T-cell (primary cell): ENCODE results near the gene SPTLC3. TPM values are rescaled to one million over a fixed set of nuclear protein-coding genes. Genes with fewer than 3 reads are reported as not detected.

ENCODE experiments used
- ATAC-seq, 4 experiments: fragments of 200-7000 bp in 3 of 4; fragments of 150-1000 bp in 1 of 4; cut with Tn5 transposase; replicated peaks in 1 of 4; 1 replicate in 3 of 4; 2 replicates in 1 of 4; pipeline ENCODE4 v1.10.0; 2021; ENCODE audit warnings: moderate library complexity in 3 of 4, mild to moderate bottlenecking in 2 of 4, moderate number of reproducible peaks in 1 of 4
- CTCF ChIA-PET, 2 donors: fragments of 300-600 bp; sonication (Branson Sonifier 250); formaldehyde crosslinking; loops; one replicate each; lab custom pipeline; 2022; ENCODE audit warnings: antibody characterized with exemption in 2 of 2; lab: Charles Lee
- POLR2A ChIA-PET, 2 donors: fragments of 300-600 bp; sonication (Branson Sonifier 250); formaldehyde crosslinking; loops; one replicate each; lab custom pipeline; 2022; ENCODE audit warnings: antibody characterized with exemption in 2 of 2; lab: Charles Lee
- DNase-seq, 35 experiments: peaks; one replicate each; pipeline versions ENCODE4 v3.0.0 to v3.0.0-alpha.2; 2013 to 2023
- H3K27ac ChIP-seq: one replicate; pipeline ENCODE4 v1.5.1; 2013; ENCODE audit warnings: low read length
- H3K27me3 ChIP-seq, 2 experiments: replicated peaks in 1 of 2; 1 replicate in 1 of 2; 2 replicates in 1 of 2; pipeline versions ENCODE4 v1.6.1 to v1.7.0; 2013; ENCODE audit warnings: low read length in 1 of 2, mixed read lengths in 1 of 2; ENCODE audit not compliant: control insufficient read depth in 2 of 2, insufficient read depth in 2 of 2; ENCODE audit errors: extremely low read depth in 1 of 2
- H3K36me3 ChIP-seq, 2 donors: 1 replicate in 1 of 2; 2 replicates in 1 of 2; pipeline versions ENCODE4 v1.6.1 to v1.7.0; 2013; ENCODE audit warnings: low read length in 1 of 2; ENCODE audit not compliant: control insufficient read depth in 2 of 2, insufficient read depth in 1 of 2; ENCODE audit errors: extremely low read depth in 1 of 2
- H3K4me1 ChIP-seq, 2 experiments: 1 replicate in 1 of 2; 2 replicates in 1 of 2; pipeline versions ENCODE4 v1.6.1 to v1.7.0; 2013; ENCODE audit warnings: low read length in 2 of 2, mixed read lengths in 1 of 2; ENCODE audit not compliant: insufficient read depth in 2 of 2, control insufficient read depth in 1 of 2; ENCODE audit errors: extremely low read depth in 1 of 2
- H3K4me3 ChIP-seq, 2 donors: 1 replicate in 1 of 2; 2 replicates in 1 of 2; pipeline versions ENCODE4 v1.5.1 to v1.7.0; 2013; ENCODE audit warnings: mild to moderate bottlenecking in 2 of 2, low read length in 1 of 2, moderate library complexity in 1 of 2; ENCODE audit not compliant: control insufficient read depth in 1 of 2; ENCODE audit errors: extremely low read depth in 1 of 2
- H3K9me3 ChIP-seq: 2 replicates; pipeline ENCODE4 v1.7.0; 2013
- H3K27ac Mint-ChIP-seq, 2 donors: one replicate each; pipeline ENCODE4 v1.8.0; 2020 to 2021; ENCODE audit warnings: mild to moderate bottlenecking in 2 of 2, mixed read lengths in 2 of 2
- H3K27me3 Mint-ChIP-seq, 2 donors: one replicate each; pipeline ENCODE4 v1.8.0; 2021 to 2022; ENCODE audit warnings: mixed read lengths in 2 of 2
- H3K36me3 Mint-ChIP-seq: one replicate; pipeline ENCODE4 v1.8.0; 2021; ENCODE audit warnings: mixed read lengths
- H3K4me1 Mint-ChIP-seq, 3 donors: one replicate each; pipeline ENCODE4 v1.8.0; 2020 to 2022; ENCODE audit warnings: mixed read lengths in 3 of 3, mild to moderate bottlenecking in 1 of 3
- H3K4me3 Mint-ChIP-seq, 3 donors: one replicate each; pipeline ENCODE4 v1.8.0; 2020 to 2022; ENCODE audit warnings: mild to moderate bottlenecking in 3 of 3, mixed read lengths in 3 of 3, moderate library complexity in 3 of 3
- H3K9me3 Mint-ChIP-seq, 3 donors: one replicate each; pipeline ENCODE4 v1.8.0; 2020 to 2022; ENCODE audit warnings: mixed read lengths in 3 of 3
- WGBS: methylation state at CpG from one replicate; pipeline ENCODE4 v1.1.5; 2013; ENCODE audit warnings: missing lambda C conversion rate; ENCODE audit not compliant: insufficient coverage; 5-methylcytosine and 5-hydroxymethylcytosine counted together
- total RNA-seq, 35 experiments: library from RNA in 6 of 35; stranded (reverse) in 6 of 35; fragments of 120-200 nt in 1 of 35; gene quantifications; one replicate each; pipeline versions ENCODE4 v1.2.1 to v1.2.4 and lab custom pipeline; 2013 to 2026

SPTLC3 gene
- total RNA-seq, 5 donors from 2014 or later (not counting 1 experiment from before 2014, with no cell fraction given) = 0.20 to 1.2 (median 0.56) TPM

GRCh38 chr20:13140775-13141174, 132.0 kb downstream of the SPTLC3 start:
- no peak overlapping the region for H3K27ac ChIP-seq
- no peaks in the 10 kb centered on the region for H3K27me3 ChIP-seq
- no peaks in the 10 kb centered on the region for H3K9me3 ChIP-seq
- no peak overlapping the region for H3K4me3 Mint-ChIP-seq
- H3K9me3 Mint-ChIP-seq = no peaks in the 10 kb centered on the region
- peaks cover 0 to 7% (median 2%) of the 10 kb centered on the region in 3 donors for H3K4me1 Mint-ChIP-seq
- H3K4me3 ChIP-seq = no peak overlapping the region
- no peak for ATAC-seq
- H3K27ac Mint-ChIP-seq = no peak overlapping the region
- no peaks in the 10 kb centered on the region for H3K36me3 Mint-ChIP-seq
- H3K4me1 ChIP-seq = no peaks in the 10 kb centered on the region
- no CpG with 5 or more reads among the region's 1 CpG for WGBS
- no peaks in the 10 kb centered on the region for H3K36me3 ChIP-seq
- POLR2A ChIA-PET = no interaction called here
- no peaks in the 10 kb centered on the region for H3K27me3 Mint-ChIP-seq
- no peak for DNase-seq
- CTCF ChIA-PET = interaction anchor here in 1 of 2 donors (0.6 kb wide), 1 partner anchor 390 kb away, joined by 4 read pairs; no protein-coding TSS in a partner anchor

- CTCF ChIA-PET = no interaction called here
- H3K36me3 ChIP-seq = no peaks in the 10 kb centered on the region
- H3K9me3 ChIP-seq = no peaks in the 10 kb centered on the region
- Mint-ChIP-seq H3K4me1 (peaks cover 0 to 7% (median 2%) of the 10 kb centered on the region in 3 donors), H3K27me3 (no peaks in the 10 kb centered on the region), H3K27ac (no peak overlapping the region), H3K4me3 (no peak overlapping the region), H3K36me3 (no peaks in the 10 kb centered on the region), H3K9me3 (no peaks in the 10 kb centered on the region)
- no peaks in the 10 kb centered on the region for H3K27me3 ChIP-seq
- DNase-seq (no peak), ATAC-seq (no peak)
- H3K4me1 ChIP-seq = no peaks in the 10 kb centered on the region
- WGBS = 82% methylated on average over 3 of the region's 3 CpGs
- POLR2A ChIA-PET = no interaction called here
- H3K4me3 ChIP-seq = no peak overlapping the region
- H3K27ac ChIP-seq = no peak overlapping the region
These were observed 132.8 kb downstream of the SPTLC3 start for GRCh38 chr20:13141546-13141945.

- no CpG with 5 or more reads among the region's 1 CpG for WGBS
- ChIA-PET CTCF (no interaction called here), POLR2A (no interaction called here)
- Mint-ChIP-seq H3K27ac (no peak overlapping the region), H3K36me3 (no peaks in the 10 kb centered on the region), H3K4me3 (no peak overlapping the region), H3K9me3 (no peaks in the 10 kb centered on the region), H3K4me1 (peaks cover 0 to 7% (median 2%) of the 10 kb centered on the region in 3 donors), H3K27me3 (peaks cover 0 to 2% of the 10 kb centered on the region in 2 donors)
- no peak overlapping the region for H3K27ac ChIP-seq
- H3K4me1 ChIP-seq = no peaks in the 10 kb centered on the region
- DNase-seq = no peak
- peaks cover 0 to 3% of the 10 kb centered on the region in 2 experiments for H3K27me3 ChIP-seq
- no peaks in the 10 kb centered on the region for H3K36me3 ChIP-seq
- ATAC-seq = no peak
- no peaks in the 10 kb centered on the region for H3K9me3 ChIP-seq
- H3K4me3 ChIP-seq = no peak overlapping the region
These were observed 133.4 kb downstream of the SPTLC3 start for GRCh38 chr20:13142143-13142542.

- no peaks in the 10 kb centered on the region for H3K36me3 ChIP-seq
- no peaks in the 10 kb centered on the region for H3K4me1 ChIP-seq
- no peak overlapping the region for H3K4me3 ChIP-seq
- Mint-ChIP-seq H3K27me3 (peaks cover 0 to 12% of the 10 kb centered on the region in 2 donors), H3K27ac (no peak overlapping the region), H3K4me3 (no peak overlapping the region), H3K9me3 (no peaks in the 10 kb centered on the region), H3K4me1 (peaks cover 0 to under 1% (median 0%) of the 10 kb centered on the region in 3 donors), H3K36me3 (no peaks in the 10 kb centered on the region)
- H3K27me3 ChIP-seq = peaks cover 0 to 3% of the 10 kb centered on the region in 2 experiments
- POLR2A ChIA-PET = no interaction called here
- ATAC-seq = no peak
- DNase-seq = no peak
- CTCF ChIA-PET = no interaction called here
- WGBS = 81% methylated on average over 4 of the region's 8 CpGs
- H3K27ac ChIP-seq = no peak overlapping the region
- no peaks in the 10 kb centered on the region for H3K9me3 ChIP-seq
These were observed 138.5 kb downstream of the SPTLC3 start for GRCh38 chr20:13147071-13147963.

- H3K27ac Mint-ChIP-seq = no peak overlapping the region
- ATAC-seq = no peak
- CTCF ChIA-PET = no interaction called here
These were observed 139.2 kb downstream of the SPTLC3 start for GRCh38 chr20:13147971-13148370.

GRCh38 chr20:13148402-13148801, 139.6 kb downstream of the SPTLC3 start:
- H3K27me3 ChIP-seq = peaks cover 0 to 3% of the 10 kb centered on the region in 2 experiments
- POLR2A ChIA-PET = no interaction called here
- H3K36me3 ChIP-seq = no peaks in the 10 kb centered on the region
- WGBS = 84% methylated on average over 3 of the region's 4 CpGs
- CTCF ChIA-PET = no interaction called here
- H3K27me3 Mint-ChIP-seq = peaks cover 0 to 12% of the 10 kb centered on the region in 2 donors
- no peak overlapping the region for H3K27ac Mint-ChIP-seq
- no peaks in the 10 kb centered on the region for H3K9me3 ChIP-seq
- H3K4me3 ChIP-seq = no peak overlapping the region
- no peaks in the 10 kb centered on the region for H3K4me1 Mint-ChIP-seq
- no peaks in the 10 kb centered on the region for H3K9me3 Mint-ChIP-seq
- H3K36me3 Mint-ChIP-seq = no peaks in the 10 kb centered on the region
- no peak overlapping the region for H3K4me3 Mint-ChIP-seq
- H3K27ac ChIP-seq = no peak overlapping the region
- ATAC-seq = no peak
- no peaks in the 10 kb centered on the region for H3K4me1 ChIP-seq
- DNase-seq = no peak

More at GRCh38 chr20:13147971-13148370, 139.2 kb downstream of the SPTLC3 start:
- Histone ChIP-seq H3K27ac (no peak overlapping the region), H3K4me1 (no peaks in the 10 kb centered on the region), H3K4me3 (no peak overlapping the region), H3K36me3 (no peaks in the 10 kb centered on the region), H3K27me3 (peaks cover 0 to 3% of the 10 kb centered on the region in 2 experiments), H3K9me3 (no peaks in the 10 kb centered on the region)
- peaks cover 0 to 12% of the 10 kb centered on the region in 2 donors for H3K27me3 Mint-ChIP-seq
- H3K36me3 Mint-ChIP-seq = no peaks in the 10 kb centered on the region
- no peaks in the 10 kb centered on the region for H3K9me3 Mint-ChIP-seq
- no peaks in the 10 kb centered on the region for H3K4me1 Mint-ChIP-seq
- POLR2A ChIA-PET = no interaction called here
- no peak for DNase-seq
- no CpG with 5 or more reads among the region's 3 CpGs for WGBS
- no peak overlapping the region for H3K4me3 Mint-ChIP-seq
